ENCODE data around the gene EXOC3.

GRCh38 chr5:433836-434235, 9.1 kb upstream of the EXOC3 start:
- TF ChIP-seq CTCF (conservative IDR thresholded peaks at IDR 0.05; ENCODE audit: low read depth, low read length) (no peak), EZH2 (IDR thresholded peaks at IDR 0.05; ENCODE audit: low read length, unreplicated experiment) (no peak), EZH2phosphoT487 (IDR thresholded peaks at IDR 0.05; ENCODE audit: borderline replicate concordance, low read length) (no peak)
